Measurements from ENCODE around the gene BSDC1.

DNA sequence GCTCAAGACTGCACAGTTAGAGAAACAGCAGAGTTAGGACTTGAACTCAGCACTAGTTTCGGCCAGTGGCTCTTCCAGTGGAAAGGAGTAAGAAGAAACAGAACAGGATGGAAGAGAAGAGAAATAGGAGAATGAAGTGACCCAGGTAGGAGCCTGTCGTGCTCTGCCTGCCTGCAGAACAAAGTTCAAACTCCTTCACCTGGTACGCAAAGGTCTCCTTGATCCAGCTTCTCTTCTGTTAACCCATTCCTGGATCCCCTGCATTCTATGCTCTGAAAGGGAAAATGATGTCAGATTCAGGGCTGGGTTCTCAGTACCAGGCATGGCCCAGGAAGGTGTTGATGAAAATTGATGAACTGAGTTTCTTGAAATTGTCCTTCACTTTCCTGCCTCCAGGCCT is 35.8 kb downstream of the BSDC1 start:
- no peak for TF ChIP-seq CTCF (IDR thresholded peaks at IDR 0.05)
- no peak for TF ChIP-seq POLR2A (IDR thresholded peaks at IDR 0.05)
- no peak for TF ChIP-seq EP300 (IDR thresholded peaks at IDR 0.05)
- TF ChIP-seq POLR2AphosphoS5 (IDR thresholded peaks at IDR 0.05), result no peak

Data from suprapubic skin (tissue), 4 donors.